ENCODE measurements around the gene BRD4. TPM values are rescaled to one million over a fixed set of nuclear protein-coding genes. Genes with fewer than 3 reads are reported as not detected.

Gene BRD4
- total RNA-seq, 4 donors from 2014 or later: 5.6 to 156 (median 16.6) TPM

DNA sequence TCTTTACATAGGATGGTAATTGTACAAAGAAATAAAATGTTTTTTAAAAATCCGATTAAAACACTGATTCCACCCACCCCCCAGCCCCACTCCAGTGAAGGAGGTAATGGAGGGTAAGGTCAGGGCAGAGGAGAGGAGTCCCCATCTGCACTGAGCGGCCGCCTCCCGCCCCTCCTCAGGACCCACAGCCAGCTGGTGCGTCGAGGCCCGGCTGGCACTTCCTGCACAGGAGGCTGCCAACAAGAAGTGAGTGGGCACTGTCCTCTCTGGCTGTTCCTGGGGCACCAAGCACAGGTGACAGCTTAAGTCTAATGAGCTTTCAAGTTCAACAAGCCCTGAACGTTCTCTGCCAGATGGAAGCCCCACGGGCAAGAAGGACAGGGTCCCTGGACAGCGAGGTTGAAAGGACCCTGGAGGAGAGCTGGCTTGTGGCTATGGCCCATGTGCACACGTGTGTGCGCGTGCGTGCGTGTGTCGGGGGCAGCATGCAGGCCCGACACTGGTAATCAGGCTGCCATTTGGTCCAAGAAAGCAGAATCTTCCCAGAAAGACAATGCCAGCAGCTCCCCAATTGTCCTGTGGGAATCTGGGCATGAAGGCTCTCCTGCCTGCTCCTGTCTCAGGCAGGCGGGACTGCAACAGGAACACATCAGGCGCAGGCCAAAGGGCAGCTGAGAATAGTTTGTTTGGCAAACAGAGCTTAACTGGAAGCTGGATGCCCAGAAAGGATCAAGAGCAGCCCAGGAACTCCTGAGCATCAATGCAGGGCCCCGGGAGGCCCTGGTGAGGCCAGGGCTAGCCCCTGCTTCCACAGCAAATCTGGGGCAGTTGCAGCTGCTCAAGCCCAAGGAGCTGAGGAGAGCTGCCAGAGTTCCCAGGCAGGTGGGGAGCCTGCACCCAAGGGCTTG, 85.0 kb downstream of the BRD4 start:
- no peaks in the 10 kb centered on the region for H3K9me3 ChIP-seq
- H3K4me3 ChIP-seq: no peak overlapping the region
- no peak for DNase-seq
- H3K36me3 ChIP-seq: no peaks in the 10 kb centered on the region
- intact Hi-C loops (cut with DNase I; ENCODE audit: low total_unique reads): no loop called here
- peaks cover 29 to 59% of the 10 kb centered on the region in 2 donors for H3K4me1 ChIP-seq
- H3K27me3 ChIP-seq: no peaks in the 10 kb centered on the region
- no peak for TF ChIP-seq POLR2A (IDR thresholded peaks at IDR 0.05)
- TF ChIP-seq CTCF (IDR thresholded peaks at IDR 0.05): no peak
- peak overlapping the region; percentile 83 to 89 for H3K27ac ChIP-seq

GRCh38 chr19:15246198-15246481, 86.2 kb downstream of the BRD4 start:
- peaks cover 26 to 53% of the 10 kb centered on the region in 2 donors for H3K4me1 ChIP-seq
- no peaks in the 10 kb centered on the region for H3K36me3 ChIP-seq
- H3K27me3 ChIP-seq: no peaks in the 10 kb centered on the region
- H3K9me3 ChIP-seq: no peaks in the 10 kb centered on the region
- TF ChIP-seq CTCF (IDR thresholded peaks at IDR 0.05) (no peak), POLR2A (IDR thresholded peaks at IDR 0.05) (no peak)
- DNase-seq: no peak
- no peak overlapping the region for H3K4me3 ChIP-seq
- peak overlapping the region; percentile 83 to 89 for H3K27ac ChIP-seq
- intact Hi-C loops (cut with DNase I; ENCODE audit: low total_unique reads): no loop called here

GRCh38 chr19:15245370-15246197, 86.8 kb downstream of the BRD4 start:
- H3K27me3 ChIP-seq: no peaks in the 10 kb centered on the region
- no peak for DNase-seq
- TF ChIP-seq CTCF (IDR thresholded peaks at IDR 0.05) (no peak), POLR2A (IDR thresholded peaks at IDR 0.05) (no peak)
- peaks cover 20 to 48% of the 10 kb centered on the region in 2 donors for H3K4me1 ChIP-seq
- intact Hi-C loops (cut with DNase I; ENCODE audit: low total_unique reads): no loop called here
- H3K9me3 ChIP-seq: no peaks in the 10 kb centered on the region
- H3K36me3 ChIP-seq: no peaks in the 10 kb centered on the region
- H3K4me3 ChIP-seq: no peak overlapping the region
- H3K27ac ChIP-seq: peak overlapping the region; percentile 83 to 89

DNA sequence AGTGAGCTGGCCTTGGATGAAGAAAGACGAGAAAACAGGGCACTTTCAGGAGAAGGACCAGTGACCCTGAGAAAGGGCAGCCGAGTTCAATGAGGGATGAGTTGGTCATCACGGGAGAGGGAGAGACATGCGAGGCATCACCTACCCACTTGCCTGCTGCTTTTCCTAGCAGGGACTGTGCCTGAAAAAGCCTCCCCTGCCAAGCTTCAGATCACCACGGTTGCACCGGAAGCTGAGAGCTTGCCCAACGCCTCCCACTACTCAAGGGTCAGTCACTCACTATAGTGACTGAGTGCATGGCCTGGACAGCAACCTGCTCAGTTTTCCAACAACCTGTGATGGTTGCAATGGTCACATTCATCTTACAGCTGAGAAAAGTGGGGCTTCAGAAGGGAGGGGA, 87.5 kb downstream of the BRD4 start:
- no peak for TF ChIP-seq CTCF (IDR thresholded peaks at IDR 0.05)
- TF ChIP-seq POLR2A (IDR thresholded peaks at IDR 0.05): no peak
- H3K27ac ChIP-seq: peak overlapping the region; percentile 83 to 89
- no peak for DNase-seq
- no peak overlapping the region for H3K4me3 ChIP-seq
- intact Hi-C loops (cut with DNase I; ENCODE audit: low total_unique reads): no loop called here
- peaks cover 19 to 40% of the 10 kb centered on the region in 2 donors for H3K4me1 ChIP-seq
- H3K27me3 ChIP-seq: no peaks in the 10 kb centered on the region
- H3K9me3 ChIP-seq: no peaks in the 10 kb centered on the region
- no peaks in the 10 kb centered on the region for H3K36me3 ChIP-seq
